Stimulated activated CD8-positive, alpha-beta memory T cell treated with anti-CD3 and anti-CD28 coated beads, Interleukin-15, amount 100 ng/mL, for 24 hours (primary cell): ENCODE measurements around the gene FAM98B.

Source experiments
- DNase-seq: peaks from one replicate; pipeline ENCODE4 v3.0.0-alpha.2; 2020; ENCODE audit warnings: low read depth

Gene FAM98B

DNA sequence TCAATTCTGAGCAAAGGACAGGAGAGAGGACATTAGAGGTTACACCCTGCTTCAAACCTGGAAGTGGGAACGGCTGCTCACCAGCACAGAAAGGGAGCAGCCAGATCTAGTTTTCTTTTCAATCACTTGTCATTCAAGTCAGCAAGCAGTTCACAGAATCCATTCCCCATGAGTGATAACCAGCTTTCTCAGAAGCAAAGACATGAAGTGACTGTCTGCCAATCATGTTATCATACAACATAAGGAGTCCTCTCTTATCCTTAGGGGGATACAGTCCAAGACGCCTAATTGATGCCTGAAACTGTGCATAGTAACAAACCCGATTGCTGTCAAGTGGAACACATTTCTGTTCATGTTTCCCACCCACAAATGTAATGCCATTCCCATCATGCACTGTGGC, 54.7 kb downstream of the FAM98B start:
- DNase-seq: no peak

DNA sequence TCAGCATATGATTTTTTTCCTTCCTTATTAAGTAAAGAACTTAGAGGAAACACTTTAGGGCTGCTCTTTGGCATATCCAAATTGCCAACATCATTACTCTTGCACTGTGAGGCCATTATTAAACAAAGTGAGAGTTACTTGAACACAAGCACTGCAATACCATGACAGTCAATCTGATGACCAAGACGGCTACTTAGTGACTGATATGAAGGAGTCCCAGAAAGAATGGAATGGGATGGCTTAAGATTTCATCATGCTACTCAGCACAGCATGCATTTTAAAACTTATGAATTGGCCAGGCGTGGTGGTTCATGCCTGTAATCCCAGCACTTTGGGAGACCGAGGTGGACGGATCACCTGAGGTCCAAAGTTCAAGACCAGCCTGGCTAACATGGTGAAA, 55.2 kb downstream of the FAM98B start:
- DNase-seq: no peak

DNA sequence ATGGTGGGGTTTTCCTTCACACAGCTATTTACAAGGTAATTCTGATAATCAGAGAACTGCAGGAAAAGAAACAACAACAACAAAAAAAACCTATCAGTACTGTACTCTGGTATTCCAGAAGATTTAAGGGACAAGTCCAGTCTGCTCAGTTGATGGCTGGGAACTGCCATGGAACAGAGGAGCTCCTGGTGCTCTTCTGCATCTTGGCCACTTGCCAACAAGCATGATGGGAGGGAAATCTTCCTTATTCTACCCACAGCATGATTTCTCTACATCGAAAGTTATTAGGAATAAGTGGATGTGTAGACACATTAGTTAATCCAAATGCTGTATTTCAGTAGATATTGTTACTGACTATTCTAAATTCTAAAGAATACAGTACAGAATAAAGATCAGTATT, 59.0 kb downstream of the FAM98B start:
- no peak for DNase-seq

DNA sequence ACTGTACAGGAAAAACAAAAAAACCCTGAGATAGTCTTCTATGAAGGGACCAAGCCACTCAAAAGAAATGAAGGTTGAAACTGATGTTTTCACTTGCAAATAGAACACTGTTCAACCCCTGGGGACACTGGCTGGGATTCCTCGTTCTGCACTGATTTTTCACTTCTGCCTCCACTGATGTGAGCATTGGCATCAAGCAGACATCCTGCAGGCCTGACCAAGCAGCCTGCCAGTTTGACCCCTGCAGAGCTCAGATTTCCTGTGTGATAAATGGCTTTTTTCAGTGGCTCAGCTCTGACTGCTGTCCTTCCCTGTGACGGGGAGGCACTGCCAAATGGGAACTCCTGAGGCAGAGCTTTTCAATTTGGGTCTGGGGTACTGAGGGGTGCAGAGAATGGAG, 60.7 kb downstream of the FAM98B start:
- no peak for DNase-seq

DNA sequence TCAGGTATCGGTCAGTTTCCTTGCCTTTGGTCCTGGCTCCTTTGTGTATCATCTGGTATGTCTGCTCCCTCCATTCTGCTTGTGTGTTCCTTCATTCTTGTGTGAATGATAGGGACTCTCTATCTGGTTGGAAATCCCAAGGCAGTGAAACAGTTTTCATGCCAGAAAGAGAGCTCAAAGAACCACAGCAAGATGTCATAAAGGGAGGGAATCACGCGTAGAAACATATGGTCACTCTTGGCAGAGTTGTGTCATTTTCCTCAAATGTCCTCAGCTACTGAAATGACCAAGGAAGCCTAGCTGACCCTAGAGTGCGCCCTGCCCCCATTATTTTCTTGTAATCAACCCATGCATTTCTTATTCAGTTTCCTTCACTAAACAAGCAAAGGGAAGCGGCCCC, 62.7 kb downstream of the FAM98B start:
- no peak for DNase-seq

- DNase-seq: no peak
Measured at GRCh38 chr15:38517312-38517975, 63.5 kb downstream of the FAM98B start.

DNA sequence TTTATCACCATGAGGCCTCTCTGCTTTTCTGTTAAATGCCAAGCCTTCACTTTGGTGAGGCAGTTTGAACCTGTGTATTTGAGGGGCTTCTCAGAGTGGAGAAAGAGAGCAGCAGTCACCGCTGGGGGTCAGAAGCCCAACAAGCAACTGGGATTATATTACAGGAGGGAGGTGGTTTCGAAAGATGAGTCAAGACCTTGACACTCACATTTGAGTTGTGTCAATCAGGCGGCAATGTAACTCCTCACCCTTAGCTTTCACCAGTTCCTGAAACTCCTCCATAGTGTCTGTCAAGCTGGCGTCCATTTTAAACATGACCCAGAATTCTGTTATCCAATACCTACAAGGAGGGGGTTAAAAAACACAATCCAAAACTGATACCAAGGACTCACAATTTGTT, 64.2 kb downstream of the FAM98B start:
- DNase-seq: no peak

DNA sequence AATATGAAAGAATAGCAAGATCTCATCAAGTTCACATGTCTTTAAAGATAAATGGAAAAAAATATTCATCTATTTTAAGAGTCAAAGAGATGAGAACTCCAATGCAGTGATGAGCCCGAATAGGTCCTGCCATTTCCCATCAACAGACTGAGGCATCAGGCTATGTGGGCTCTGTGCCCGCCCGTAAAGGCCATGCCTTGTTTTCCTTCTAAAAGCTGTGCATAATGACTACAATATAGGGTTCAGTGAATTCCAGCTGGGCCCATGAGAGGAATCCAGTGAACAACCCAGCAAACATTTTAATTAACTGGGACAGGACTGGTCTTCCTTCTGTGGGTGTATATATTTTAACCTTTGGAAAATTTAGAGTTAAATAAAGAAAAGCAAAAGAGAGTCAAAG, 66.1 kb downstream of the FAM98B start:
- no peak for DNase-seq

GRCh38 chr15:38521316-38521715, 67.4 kb downstream of the FAM98B start:
- no peak for DNase-seq

DNA sequence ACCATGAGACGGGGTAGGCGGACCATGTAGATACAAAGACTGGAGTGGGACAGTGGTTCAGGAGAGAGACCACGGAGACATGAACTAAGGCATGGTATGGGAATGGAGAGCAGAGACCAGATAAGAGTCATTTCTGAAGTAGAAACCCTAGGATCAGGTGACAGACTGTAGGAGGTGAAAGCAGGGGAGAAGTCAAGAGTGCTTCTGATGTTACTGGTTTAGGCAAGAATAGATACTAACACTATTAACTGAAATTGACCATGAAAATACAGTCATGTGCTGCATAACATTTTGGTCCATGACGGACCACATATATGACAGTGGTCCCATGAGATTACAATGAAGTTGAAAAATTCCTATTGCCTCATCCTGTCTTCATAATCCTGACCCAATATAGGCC, 69.0 kb downstream of the FAM98B start:
- no peak for DNase-seq

DNA sequence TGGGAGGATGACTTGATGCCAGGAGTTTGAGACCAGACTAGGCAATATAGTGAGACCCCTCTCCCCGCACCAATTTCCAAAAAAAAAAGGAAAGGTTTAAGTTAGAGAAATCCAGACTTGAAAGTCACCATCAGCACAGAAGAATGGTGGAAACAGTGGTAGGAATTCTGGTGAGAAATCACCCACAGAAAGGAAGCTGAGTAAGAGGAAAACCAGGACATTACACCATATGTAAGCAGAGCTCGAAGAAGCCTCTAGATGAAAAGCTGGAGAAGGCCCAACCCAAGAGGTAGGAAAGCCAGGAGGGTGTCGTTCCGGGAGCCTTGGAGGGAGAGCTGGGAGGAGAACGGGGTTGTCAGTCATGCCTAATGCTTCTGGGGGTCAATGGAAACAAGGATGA, 70.2 kb downstream of the FAM98B start:
- no peak for DNase-seq

DNA sequence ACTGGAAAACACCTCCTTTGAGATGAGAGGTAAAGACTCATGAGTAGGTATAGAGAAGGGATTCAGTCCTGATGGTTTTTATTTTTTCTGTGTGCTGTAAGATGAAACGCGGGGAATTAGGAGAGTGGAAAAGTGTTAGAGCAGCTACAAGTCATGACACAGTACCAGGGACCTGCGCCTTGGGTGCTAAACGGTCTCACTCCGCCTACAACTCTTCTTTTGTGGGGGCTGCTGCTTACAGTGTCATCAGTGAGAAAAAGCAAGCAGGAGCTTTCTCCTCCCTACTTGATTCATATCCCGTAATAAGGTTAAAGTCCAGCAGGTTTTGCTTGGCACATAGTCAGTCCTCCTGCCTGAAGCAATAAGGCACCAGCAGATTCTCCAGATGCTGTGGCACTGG, 71.6 kb downstream of the FAM98B start:
- DNase-seq: no peak

DNA sequence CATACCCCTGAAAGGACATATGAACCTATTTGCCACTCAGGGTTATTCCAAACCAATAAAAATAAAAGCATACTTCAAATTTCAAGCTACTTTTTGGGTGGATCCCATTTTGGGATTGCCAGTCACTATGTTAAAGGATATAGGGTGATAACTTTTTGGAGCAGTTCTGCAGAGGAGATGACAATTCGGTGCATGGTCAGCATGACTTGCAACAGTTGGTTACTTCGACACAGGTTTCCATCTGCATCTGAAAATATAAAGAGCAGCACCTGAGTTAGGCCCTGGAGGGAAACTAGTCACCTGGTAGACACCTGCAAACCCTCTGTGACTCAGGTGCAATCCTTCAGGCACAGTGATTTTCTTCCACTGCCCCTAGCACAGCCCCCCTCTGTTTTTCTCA, 72.2 kb downstream of the FAM98B start:
- DNase-seq: no peak

- DNase-seq: no peak
Measured at GRCh38 chr15:38528294-38528693, 74.4 kb downstream of the FAM98B start.

DNA sequence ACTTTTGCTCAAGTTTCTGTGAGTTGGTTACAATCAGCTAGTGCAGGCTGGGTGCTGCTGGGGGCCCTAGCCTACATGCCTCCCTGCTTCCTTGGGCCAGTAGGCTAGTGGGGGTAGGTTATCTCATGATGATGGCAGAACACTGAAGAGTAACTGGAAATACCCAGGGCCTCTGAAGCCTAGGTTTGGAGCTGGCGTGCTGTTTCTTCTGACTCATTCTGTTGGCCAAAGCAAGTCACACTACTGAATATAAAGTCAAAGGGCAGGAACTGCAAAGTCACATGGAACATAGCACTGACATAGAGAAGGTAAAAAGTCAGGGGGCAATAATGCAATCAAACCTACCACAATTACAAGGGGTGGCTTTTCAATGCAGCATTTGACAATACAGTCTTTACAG, 76.2 kb downstream of the FAM98B start:
- DNase-seq: no peak

DNA sequence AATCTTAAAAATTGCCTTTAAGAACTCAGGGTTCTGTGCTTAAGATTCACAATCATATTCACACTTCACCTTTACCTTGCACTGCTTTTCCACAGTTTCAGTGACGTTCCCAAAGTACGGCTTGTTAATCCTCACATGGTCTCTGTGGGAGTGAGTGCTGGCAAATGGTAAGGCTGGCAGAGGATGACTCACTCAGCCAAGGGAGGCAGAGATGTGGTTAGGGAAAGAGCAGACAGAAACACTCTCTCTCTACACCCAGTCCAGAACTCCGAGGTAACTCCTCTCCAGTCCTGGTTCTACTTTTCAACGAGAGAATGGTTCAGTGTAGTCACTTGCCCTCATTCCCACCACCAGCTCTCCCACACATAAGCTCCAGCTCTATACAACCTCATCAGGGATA, 77.6 kb downstream of the FAM98B start:
- DNase-seq: no peak

GRCh38 chr15:38532728-38533127, 78.8 kb downstream of the FAM98B start:
- DNase-seq: no peak

GRCh38 chr15:38533416-38533915, 79.5 kb downstream of the FAM98B start:
- DNase-seq: no peak

DNA sequence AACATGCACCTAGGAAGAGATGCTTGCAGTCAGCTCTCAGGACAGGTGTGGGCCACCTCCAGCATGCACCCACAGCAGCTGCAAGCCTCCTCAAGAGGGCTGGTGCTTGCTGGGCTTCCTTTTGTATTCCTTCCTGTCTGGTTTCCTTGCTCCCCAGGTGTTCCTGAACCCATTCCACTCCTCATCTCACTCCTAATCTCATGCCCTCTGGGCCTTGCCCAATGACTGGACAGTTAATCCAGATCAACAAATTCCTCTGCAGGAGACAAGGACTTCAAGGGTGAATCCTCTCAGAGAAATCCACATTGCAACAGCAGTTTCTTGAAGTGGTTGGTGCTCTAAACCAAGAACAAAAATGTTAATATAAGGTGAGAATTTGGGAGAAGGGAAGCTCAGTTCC, 80.0 kb downstream of the FAM98B start:
- no peak for DNase-seq

DNA sequence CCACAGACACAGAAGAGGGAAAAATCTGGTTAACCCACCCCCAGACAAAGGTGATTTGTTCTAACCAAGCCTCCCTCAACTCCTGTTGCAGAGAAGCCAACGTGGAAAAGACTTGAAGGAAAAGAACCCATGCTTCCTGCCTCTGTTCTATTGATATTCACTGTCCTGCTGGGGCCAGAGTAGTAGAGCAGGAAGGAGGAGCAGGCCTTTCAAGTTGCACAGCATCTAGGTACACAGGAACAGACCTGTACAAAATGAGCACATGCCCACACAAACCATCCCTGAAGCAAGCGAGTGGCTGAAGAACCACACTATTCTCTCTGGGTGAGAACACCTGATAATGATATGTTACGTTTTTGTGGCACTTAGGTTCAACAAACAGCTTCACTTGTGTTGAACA, 80.8 kb downstream of the FAM98B start:
- DNase-seq: no peak

GRCh38 chr15:38535491-38536200, 81.7 kb downstream of the FAM98B start:
- no peak for DNase-seq

- no peak for DNase-seq
Measured at GRCh38 chr15:38536201-38536676, 82.3 kb downstream of the FAM98B start.
